ENCODE measurements around the gene C11orf52. TPM values are rescaled to one million over a fixed set of nuclear protein-coding genes. Genes with fewer than 3 reads are reported as not detected.

The C11orf52 gene
- total RNA-seq, 2 donors from 2014 or later: not detected

- Mint-ChIP-seq H3K4me3 (peak overlapping the region; percentile 92), H3K27me3 (peaks cover 6% of the 10 kb centered on the region), H3K36me3 (ENCODE audit: low read depth) (no peaks in the 10 kb centered on the region), H3K27ac (peak overlapping the region; percentile 92), H3K4me1 (peaks cover 21% of the 10 kb centered on the region)
- H3K9me3 ChIP-seq (ENCODE audit: control insufficient read depth, low read length, poor library complexity, severe bottlenecking): no peaks in the 10 kb centered on the region
- ATAC-seq (no peak), DNase-seq (no peak)
These were observed 17.4 kb downstream of the C11orf52 start for GRCh38 chr11:111936040-111936540.

- H3K4me1 Mint-ChIP-seq: peaks cover 21% of the 10 kb centered on the region
- H3K9me3 ChIP-seq (ENCODE audit: control insufficient read depth, low read length, poor library complexity, severe bottlenecking): no peaks in the 10 kb centered on the region
- H3K27me3 Mint-ChIP-seq: peaks cover 5% of the 10 kb centered on the region
- ATAC-seq (no peak), DNase-seq (no peak)
- H3K27ac Mint-ChIP-seq: peak overlapping the region; percentile 86
- H3K4me3 Mint-ChIP-seq: peak overlapping the region; percentile 92
- no peaks in the 10 kb centered on the region for H3K36me3 Mint-ChIP-seq (ENCODE audit: low read depth)
These were observed 18.7 kb downstream of the C11orf52 start for GRCh38 chr11:111937461-111937769.

GRCh38 chr11:111937844-111938243 is 19.1 kb downstream of the C11orf52 start:
- no peaks in the 10 kb centered on the region for H3K36me3 Mint-ChIP-seq (ENCODE audit: low read depth)
- peak overlapping the region; percentile 86 for H3K27ac Mint-ChIP-seq

GRCh38 chr11:111938687-111939160 is 20.0 kb downstream of the C11orf52 start:
- no peaks in the 10 kb centered on the region for H3K9me3 ChIP-seq (ENCODE audit: control insufficient read depth, low read length, poor library complexity, severe bottlenecking)
- peaks cover 18% of the 10 kb centered on the region for H3K4me1 Mint-ChIP-seq
- H3K27ac Mint-ChIP-seq: peak overlapping the region; percentile 86
- ATAC-seq: peak; percentile 59
- DNase-seq: no peak
- H3K36me3 Mint-ChIP-seq (ENCODE audit: low read depth): no peaks in the 10 kb centered on the region
- no peaks in the 10 kb centered on the region for H3K27me3 Mint-ChIP-seq
- peak overlapping the region; percentile 84 for H3K4me3 Mint-ChIP-seq

More at GRCh38 chr11:111937844-111938243, 19.1 kb downstream of the C11orf52 start:
- DNase-seq (no peak), ATAC-seq (no peak)
- Mint-ChIP-seq H3K4me3 (peak overlapping the region; percentile 92), H3K27me3 (peaks cover under 1% of the 10 kb centered on the region), H3K4me1 (peaks cover 18% of the 10 kb centered on the region)
- H3K9me3 ChIP-seq (ENCODE audit: control insufficient read depth, low read length, poor library complexity, severe bottlenecking): no peaks in the 10 kb centered on the region

GRCh38 chr11:111939836-111940604 is 21.3 kb downstream of the C11orf52 start:
- Mint-ChIP-seq H3K27ac (peak overlapping the region; percentile 86), H3K4me3 (no peak overlapping the region), H3K36me3 (ENCODE audit: low read depth) (peaks cover 2% of the 10 kb centered on the region), H3K4me1 (peaks cover 23% of the 10 kb centered on the region), H3K27me3 (no peaks in the 10 kb centered on the region)
- ATAC-seq (no peak), DNase-seq (no peak)
- H3K9me3 ChIP-seq (ENCODE audit: control insufficient read depth, low read length, poor library complexity, severe bottlenecking): no peaks in the 10 kb centered on the region

- no peaks in the 10 kb centered on the region for H3K9me3 ChIP-seq (ENCODE audit: control insufficient read depth, low read length, poor library complexity, severe bottlenecking)
- no peak overlapping the region for H3K4me3 Mint-ChIP-seq
- H3K27me3 Mint-ChIP-seq: no peaks in the 10 kb centered on the region
- DNase-seq (no peak), ATAC-seq (no peak)
- peaks cover 2% of the 10 kb centered on the region for H3K36me3 Mint-ChIP-seq (ENCODE audit: low read depth)
- peaks cover 19% of the 10 kb centered on the region for H3K4me1 Mint-ChIP-seq
- H3K27ac Mint-ChIP-seq: no peak overlapping the region
These were observed 23.2 kb downstream of the C11orf52 start for GRCh38 chr11:111941963-111942362.

- H3K27me3 Mint-ChIP-seq: no peaks in the 10 kb centered on the region
- no peaks in the 10 kb centered on the region for H3K9me3 ChIP-seq (ENCODE audit: control insufficient read depth, low read length, poor library complexity, severe bottlenecking)
- ATAC-seq (no peak), DNase-seq (no peak)
- no peak overlapping the region for H3K27ac Mint-ChIP-seq
- peaks cover 18% of the 10 kb centered on the region for H3K4me1 Mint-ChIP-seq
- no peak overlapping the region for H3K4me3 Mint-ChIP-seq
- peaks cover 2% of the 10 kb centered on the region for H3K36me3 Mint-ChIP-seq (ENCODE audit: low read depth)
These were observed 24.1 kb downstream of the C11orf52 start for GRCh38 chr11:111942829-111943228.

- H3K9me3 ChIP-seq (ENCODE audit: control insufficient read depth, low read length, poor library complexity, severe bottlenecking): no peaks in the 10 kb centered on the region
- peaks cover 7% of the 10 kb centered on the region for H3K4me1 Mint-ChIP-seq
- ATAC-seq (no peak), DNase-seq (no peak)
- H3K27me3 Mint-ChIP-seq: no peaks in the 10 kb centered on the region
- peaks cover 5% of the 10 kb centered on the region for H3K36me3 Mint-ChIP-seq (ENCODE audit: low read depth)
- no peak overlapping the region for H3K27ac Mint-ChIP-seq
- H3K4me3 Mint-ChIP-seq: no peak overlapping the region
These were observed 25.4 kb downstream of the C11orf52 start for GRCh38 chr11:111944139-111944538.

- H3K9me3 ChIP-seq (ENCODE audit: control insufficient read depth, low read length, poor library complexity, severe bottlenecking): no peaks in the 10 kb centered on the region
- H3K36me3 Mint-ChIP-seq (ENCODE audit: low read depth): peaks cover 6% of the 10 kb centered on the region
- DNase-seq: no peak
- peaks cover 10% of the 10 kb centered on the region for H3K4me1 Mint-ChIP-seq
- ATAC-seq: no peak
- no peak overlapping the region for H3K4me3 Mint-ChIP-seq
- peak overlapping the region; percentile 41 for H3K27ac Mint-ChIP-seq
- H3K27me3 Mint-ChIP-seq: peaks cover 5% of the 10 kb centered on the region
These were observed 25.9 kb downstream of the C11orf52 start for GRCh38 chr11:111944651-111945051.

GRCh38 chr11:111945198-111945597 is 26.5 kb downstream of the C11orf52 start:
- Mint-ChIP-seq H3K4me1 (peaks cover 10% of the 10 kb centered on the region), H3K4me3 (no peak overlapping the region), H3K27me3 (peaks cover 8% of the 10 kb centered on the region), H3K36me3 (ENCODE audit: low read depth) (peaks cover 6% of the 10 kb centered on the region), H3K27ac (peak overlapping the region; percentile 41)
- H3K9me3 ChIP-seq (ENCODE audit: control insufficient read depth, low read length, poor library complexity, severe bottlenecking): no peaks in the 10 kb centered on the region
- ATAC-seq (no peak), DNase-seq (no peak)

GRCh38 chr11:111946499-111946898 is 27.8 kb downstream of the C11orf52 start:
- ATAC-seq (no peak), DNase-seq (no peak)
- H3K27ac Mint-ChIP-seq: no peak overlapping the region
- no peak overlapping the region for H3K4me3 Mint-ChIP-seq
- peaks cover 8% of the 10 kb centered on the region for H3K27me3 Mint-ChIP-seq
- no peaks in the 10 kb centered on the region for H3K9me3 ChIP-seq (ENCODE audit: control insufficient read depth, low read length, poor library complexity, severe bottlenecking)
- peaks cover 10% of the 10 kb centered on the region for H3K4me1 Mint-ChIP-seq
- peaks cover 6% of the 10 kb centered on the region for H3K36me3 Mint-ChIP-seq (ENCODE audit: low read depth)

- no peak overlapping the region for H3K27ac Mint-ChIP-seq
- H3K4me3 Mint-ChIP-seq: no peak overlapping the region
- peaks cover 6% of the 10 kb centered on the region for H3K36me3 Mint-ChIP-seq (ENCODE audit: low read depth)
- H3K27me3 Mint-ChIP-seq: peaks cover 8% of the 10 kb centered on the region
- H3K4me1 Mint-ChIP-seq: peaks cover 10% of the 10 kb centered on the region
- ATAC-seq (no peak), DNase-seq (no peak)
- no peaks in the 10 kb centered on the region for H3K9me3 ChIP-seq (ENCODE audit: control insufficient read depth, low read length, poor library complexity, severe bottlenecking)
These were observed 28.4 kb downstream of the C11orf52 start for GRCh38 chr11:111947143-111947542.

GRCh38 chr11:111949519-111950426 is 31.1 kb downstream of the C11orf52 start:
- ATAC-seq: no peak
- no peak overlapping the region for H3K27ac Mint-ChIP-seq
- no peak overlapping the region for H3K4me3 Mint-ChIP-seq

More at GRCh38 chr11:111949519-111950426, 31.1 kb downstream of the C11orf52 start:
- Mint-ChIP-seq H3K36me3 (ENCODE audit: low read depth) (peaks cover 9% of the 10 kb centered on the region), H3K27me3 (peaks cover 8% of the 10 kb centered on the region), H3K4me1 (peaks cover 5% of the 10 kb centered on the region)
- DNase-seq: no peak
- no peaks in the 10 kb centered on the region for H3K9me3 ChIP-seq (ENCODE audit: control insufficient read depth, low read length, poor library complexity, severe bottlenecking)
